Measurements from ENCODE around the gene SDK2. TPM values are rescaled to one million over a fixed set of nuclear protein-coding genes. Genes with fewer than 3 reads are reported as not detected.

The SDK2 gene
- total and polyA plus RNA-seq, 9 of the 15 experiments (the other 6 are each of a cell fraction or from before 2014, with no cell fraction given): 0.04 TPM; not detected in 8

- in situ Hi-C loops (cut with MboI): no loop called here
- no peaks in the 10 kb centered on the region; a peak in 1 of 5 replicates for H3K4me1 ChIP-seq (replicated peaks in 1 of 2; ENCODE audit: control insufficient read depth in 2 of 2, insufficient read depth in 2 of 2, low read length in 2 of 2)
- H3K9me1 ChIP-seq (ENCODE audit: control insufficient read depth, insufficient read depth, low read length): no peaks in the 10 kb centered on the region
- peaks cover 6 to 30% of the 10 kb centered on the region in 2 experiments; a peak in 4 of 5 replicates for H3K27me3 ChIP-seq (ENCODE audit: control insufficient read depth in 2 of 2, insufficient read depth in 2 of 2, low read length in 2 of 2)
- ChIA-PET CTCF (ENCODE audit: low intra/inter-chr PET ratio) (no interaction called here), POLR2A (no interaction called here)
- TF ChIP-seq SMARCC2 (IDR thresholded peaks at IDR 0.05; ENCODE audit: low read depth) (no peak), PBX2 (CRISPR knock-in tag; IDR thresholded peaks at IDR 0.05; ENCODE audit: low read depth) (no peak), PBX2 (tag; conservative IDR thresholded peaks at IDR 0.05; ENCODE audit: low read depth) (no peak), E2F4 (CRISPR knock-in tag; IDR thresholded peaks at IDR 0.05; ENCODE audit: low read depth) (no peak), ZNF717 (CRISPR knock-in tag; IDR thresholded peaks at IDR 0.05) (no peak), U2AF1 (optimal IDR thresholded peaks at IDR 0.05; ENCODE audit: low read depth, low read length) (no peak), ZBTB9 (CRISPR knock-in tag; IDR thresholded peaks at IDR 0.05) (no peak), MITF (IDR thresholded peaks at IDR 0.05) (no peak), CHD2 (IDR thresholded peaks at IDR 0.05; ENCODE audit: low read depth, low read length) (no peak), PML (IDR thresholded peaks at IDR 0.05; ENCODE audit: low read length) (no peak), MYC (IDR thresholded peaks at IDR 0.05; ENCODE audit: low read depth, low read length) (no peak), MYC (CRISPR knock-in tag; IDR thresholded peaks at IDR 0.05; ENCODE audit: borderline replicate concordance, low read depth) (no peak), POLR2B (IDR thresholded peaks at IDR 0.05; ENCODE audit: low read depth, partially characterized antibody) (no peak), SIN3A (IDR thresholded peaks at IDR 0.05; ENCODE audit: borderline replicate concordance in 2 of 2, control insufficient read depth in 1 of 2, low read depth in 2 of 2, low read length in 2 of 2) (no peak), SIN3B (IDR thresholded peaks at IDR 0.05; ENCODE audit: low read depth) (no peak)
- WGBS (ENCODE audit: insufficient coverage, low coverage, missing lambda C conversion rate): 3% methylated on average over 17 of the region's 18 CpGs
- intact Hi-C loops (cut with micrococcal nuclease): no loop called here
- no peak for FAIRE-seq
- DNase-seq (ENCODE audit: extremely low read depth in 1 of 4, low spot score in 3 of 4): no peak
- no peak overlapping the region for H3K9ac ChIP-seq (ENCODE audit: insufficient read depth in 1 of 2, low read depth in 2 of 2, low read length in 2 of 2)
- no peaks in the 10 kb centered on the region for H3K36me3 ChIP-seq (ENCODE audit: control insufficient read depth, insufficient read depth, low read length)
- H4K20me1 ChIP-seq (replicated peaks; ENCODE audit: control insufficient read depth, insufficient read depth, low read length): no peaks in the 10 kb centered on the region
- H3K79me2 ChIP-seq (ENCODE audit: control insufficient read depth, insufficient read depth, low read length): no peaks in the 10 kb centered on the region
- no TSS peak for BruUV-seq (replicated peaks)
- no peak overlapping the region for H3K4me3 ChIP-seq
- H2AFZ ChIP-seq (ENCODE audit: low read depth, low read length): no peak overlapping the region
- H3K4me2 ChIP-seq (ENCODE audit: insufficient read depth, low read length): no peak overlapping the region
- no peaks in the 10 kb centered on the region for H3K9me3 ChIP-seq (replicated peaks; ENCODE audit: control insufficient read depth, insufficient read depth, low read depth, low read length)
- no peak for ATAC-seq
- H3K27ac ChIP-seq (ENCODE audit: extremely low read depth, low read depth, low read length): no peak overlapping the region
These were observed 188.5 kb downstream of the SDK2 start for GRCh38 chr17:73455767-73456166.

Data from K562 (cell line).